Epithelial cell of proximal tubule (primary cell): ENCODE results near the gene FBXO9. TPM values are rescaled to one million over a fixed set of nuclear protein-coding genes. Genes with fewer than 3 reads are reported as not detected.
A peak's percentile ranks its signal among the peaks of the same experiment; 100 is the strongest.

Experiments
- DNase-seq: peaks from one replicate; pipeline ENCODE4 v3.0.0-alpha.2; 2011; ENCODE audit warnings: low read depth
- H3K4me3 ChIP-seq: 2 replicates; pipeline ENCODE4 v1.5.1; 2011; ENCODE audit warnings: low read depth, mild to moderate bottlenecking, low read length
- CTCF ChIP-seq: conservative IDR thresholded peaks from 2 replicates; pipeline ENCODE4 v1.5.1; 2012; ENCODE audit warnings: low read depth, mild to moderate bottlenecking, low read length
- total RNA-seq: library from RNA; depleted of rRNA; stranded (reverse); fragments of >200 nt; gene quantifications from 2 replicates; pipeline ENCODE4 v1.2.3, GENCODE V29; 2015

The FBXO9 gene
- total RNA-seq, 1 donor from 2014 or later = 48.8 TPM

GRCh38 chr6:53104916-53105315 is 39.7 kb downstream of the FBXO9 start:
- TF ChIP-seq CTCF = no peak
- no peak for DNase-seq
- no peak overlapping the region for H3K4me3 ChIP-seq

- peak; percentile 66 for DNase-seq
- H3K4me3 ChIP-seq = no peak overlapping the region
- TF ChIP-seq CTCF = no peak
Observed at GRCh38 chr6:53107091-53107490, 41.9 kb downstream of the FBXO9 start.

GRCh38 chr6:53109612-53110011 is 44.4 kb downstream of the FBXO9 start:
- DNase-seq = no peak
- H3K4me3 ChIP-seq = no peak overlapping the region
- TF ChIP-seq CTCF = no peak

- H3K4me3 ChIP-seq = no peak overlapping the region
- no peak for DNase-seq
- no peak for TF ChIP-seq CTCF
Observed at GRCh38 chr6:53111865-53112264, 46.7 kb downstream of the FBXO9 start.

- no peak overlapping the region for H3K4me3 ChIP-seq
- DNase-seq = no peak
- no peak for TF ChIP-seq CTCF
Observed at GRCh38 chr6:53112404-53112803, 47.2 kb downstream of the FBXO9 start.

GRCh38 chr6:53112871-53113270 is 47.7 kb downstream of the FBXO9 start:
- no peak for TF ChIP-seq CTCF
- no peak for DNase-seq
- H3K4me3 ChIP-seq = no peak overlapping the region

GRCh38 chr6:53113742-53114141 is 48.5 kb downstream of the FBXO9 start:
- no peak overlapping the region for H3K4me3 ChIP-seq
- TF ChIP-seq CTCF = no peak
- DNase-seq = no peak
